HepG2 (cell line): Measurements from ENCODE around the gene MED15. TPM values are rescaled to one million over a fixed set of nuclear protein-coding genes. Genes with fewer than 3 reads are reported as not detected.

ENCODE experiments used
- ATAC-seq: fragments of 200-7000 bp; cut with Tn5 transposase; 3 replicates; pipeline ENCODE4 v1.9.1; 2020; ENCODE audit warnings: mild to moderate bottlenecking, moderate library complexity
- BruUV-seq: library from RNA; stranded (reverse); fragments of 400-500 nt; replicated peaks from 2 replicates; lab custom pipeline; 2021; lab: Mats Ljungman, UMichigan
- CTCF ChIA-PET: fragments of 300-600 bp; formaldehyde crosslinking; extraction: SDS; loops from one replicate; lab custom pipeline; 2021; ENCODE audit warnings: low total read pairs, inconsistent platforms, low intra/inter-chr PET ratio; lab: Yijun Ruan, JAX
- POLR2A ChIA-PET: fragments of 350-600 bp; sonication (Branson Sonifier 250); formaldehyde crosslinking; loops from one replicate; lab custom pipeline; 2020; ENCODE audit warnings: antibody characterized with exemption, inconsistent platforms; lab: Yijun Ruan, JAX
- DNase-seq: peaks from one replicate; pipeline ENCODE4 v3.0.0-alpha.2; 2015; ENCODE audit warnings: low spot score
- FAIRE-seq: peaks from 3 replicates; lab custom pipeline; 2011; peaks lifted over from hg19 to GRCh38; lab: Jason Lieb, UNC
- H2AFZ ChIP-seq: one replicate; pipeline ENCODE4 v1.6.1; 2011; ENCODE audit warnings: low read length, inconsistent platforms
- H3K27ac ChIP-seq: fragments of 300-600 bp; 3 replicates; pipeline ENCODE4 v1.8.0; 2011; ENCODE audit warnings: mixed run types, mild to moderate bottlenecking, mixed read lengths, low read length, inconsistent platforms; ENCODE audit not compliant: insufficient read depth; ENCODE audit errors: extremely low read length
- H3K27me3 ChIP-seq, 2 experiments: fragments of 200-600 bp in 1 of 2; 2 replicates in 1 of 2; 3 replicates in 1 of 2; pipeline versions ENCODE4 v1.6.0 to v1.8.0; 2011; ENCODE audit warnings: low read length in 2 of 2, mild to moderate bottlenecking in 2 of 2, moderate library complexity in 2 of 2, inconsistent platforms in 1 of 2; ENCODE audit not compliant: insufficient read depth in 2 of 2, control insufficient read depth in 1 of 2
- H3K36me3 ChIP-seq, 2 experiments: fragments of 200-600 bp in 1 of 2; replicated peaks in 1 of 2; 2 replicates in 1 of 2; 3 replicates in 1 of 2; pipeline versions ENCODE4 v1.5.1 to v1.8.0; 2011; ENCODE audit warnings: low read length in 2 of 2, inconsistent platforms in 1 of 2; ENCODE audit not compliant: insufficient read depth in 2 of 2, control insufficient read depth in 1 of 2
- H3K4me1 ChIP-seq: 2 replicates; pipeline ENCODE4 v1.5.1; 2012; ENCODE audit warnings: low read length, inconsistent platforms; ENCODE audit not compliant: insufficient read depth
- H3K4me2 ChIP-seq: 2 replicates; pipeline ENCODE4 v1.6.0; 2011; ENCODE audit warnings: low read depth, low read length, inconsistent platforms
- H3K4me3 ChIP-seq, 3 experiments: fragments of 200-600 bp in 1 of 3; sonication (generic), shearing (Covaris generic) in 1 of 3; replicated peaks in 1 of 3; 2 replicates each; pipeline ENCODE4 v1.5.1; 2011 to 2016; ENCODE audit warnings: low read length in 3 of 3, inconsistent platforms in 2 of 3, low read depth in 2 of 3, mild to moderate bottlenecking in 2 of 3, control low read depth in 1 of 3, mixed read lengths in 1 of 3; ENCODE audit not compliant: insufficient read depth in 1 of 3
- H3K79me2 ChIP-seq: one replicate; pipeline ENCODE4 v1.6.1; 2011; ENCODE audit warnings: low read length, inconsistent platforms; ENCODE audit not compliant: insufficient read depth
- H3K9ac ChIP-seq: 2 replicates; pipeline ENCODE4 v1.6.0; 2011; ENCODE audit warnings: mild to moderate bottlenecking, low read depth, low read length, inconsistent platforms; ENCODE audit not compliant: insufficient read depth
- H3K9me3 ChIP-seq: 2 replicates; pipeline ENCODE4 v1.5.1; 2012; ENCODE audit warnings: mild to moderate bottlenecking, low read length
- H4K20me1 ChIP-seq: 2 replicates; pipeline ENCODE4 v1.6.0; 2011; ENCODE audit warnings: inconsistent platforms, mild to moderate bottlenecking, low read length, moderate library complexity; ENCODE audit not compliant: insufficient read depth
- CBX5 ChIP-seq: sonication (generic); formaldehyde crosslinking; IDR thresholded peaks from 2 replicates; pipeline ENCODE4 v1.4.0; 2020; ENCODE audit warnings: missing genetic modification reagents, borderline replicate concordance
- DZIP1 ChIP-seq: sonication (generic); formaldehyde crosslinking; IDR thresholded peaks from 2 replicates; pipeline ENCODE4 v1.5.0; 2020; ENCODE audit warnings: mild to moderate bottlenecking, missing genetic modification reagents
- FLYWCH1 ChIP-seq: sonication (generic); formaldehyde crosslinking; IDR thresholded peaks from 2 replicates; pipeline ENCODE4 v1.8.1; 2023; ENCODE audit warnings: mild to moderate bottlenecking, missing genetic modification reagents
- NFKBIZ ChIP-seq: IDR thresholded peaks from 2 replicates; pipeline ENCODE4 v1.6.1; 2018; ENCODE audit warnings: missing genetic modification reagents, missing compliant biosample characterization
- RBFOX2 ChIP-seq: fragments of 200-400 bp; formaldehyde crosslinking; IDR thresholded peaks from 2 replicates; pipeline ENCODE4 v1.6.1; 2017; ENCODE audit warnings: low read depth, mild to moderate bottlenecking, low read length
- SAP130 ChIP-seq: IDR thresholded peaks from 2 replicates; pipeline ENCODE4 v1.6.1; 2016; ENCODE audit warnings: low read depth
- ZFP1 ChIP-seq: IDR thresholded peaks from 2 replicates; pipeline ENCODE4 v1.6.1; 2016
- ZNF597 ChIP-seq: sonication (generic); formaldehyde crosslinking; IDR thresholded peaks from 2 replicates; pipeline ENCODE4 v1.5.0; 2020; ENCODE audit warnings: missing genetic modification reagents
- ZNF619 ChIP-seq: sonication (generic); formaldehyde crosslinking; IDR thresholded peaks from 2 replicates; pipeline ENCODE4 v1.4.0; 2020; ENCODE audit warnings: mild to moderate bottlenecking, missing genetic modification reagents
- ZNF883 ChIP-seq: sonication (generic); formaldehyde crosslinking; IDR thresholded peaks from 2 replicates; pipeline ENCODE4 v1.5.1; 2020; ENCODE audit warnings: mild to moderate bottlenecking, missing genetic modification reagents; ENCODE audit errors: not compliant biosample characterization
- WGBS: methylation state at CpG from one replicate; pipeline ENCODE4 v1.1.6; 2017; ENCODE audit warnings: low lambda C conversion rate; 5-methylcytosine and 5-hydroxymethylcytosine counted together
- in situ Hi-C: cut with HindIII; loops from 2 replicates; pipeline ENCODE4 v1.10.0; 2017; ENCODE audit warnings: low pct_unique_long_range_greater_than_20kb; ENCODE audit not compliant: extremely low pct_ligation_motif_present
- intact Hi-C: fragments of 100-400 bp; cut with micrococcal nuclease; formaldehyde crosslinking; loops from one replicate; pipeline ENCODE4 v1.10.0; 2022; ENCODE audit not compliant: unreplicated experiment
- polyA plus RNA-seq, 8 experiments: library from polyadenylated mRNA; depleted of rRNA in 3 of 8; stranded (reverse) in 7 of 8; unstranded in 1 of 8; fragments of >200 nt; fragmentation: Illumina TruSeq in 4 of 8; extraction: Trizol in 4 of 8; gene quantifications; 2 replicates each; pipeline versions ENCODE4 v1.2.1 to v1.2.3, GENCODE V29; 2011 to 2016; ENCODE audit warnings: low read depth in 4 of 8, missing spikeins in 1 of 8, mixed read lengths in 1 of 8; ENCODE audit not compliant: insufficient read depth in 1 of 8
- total RNA-seq, 5 experiments: library from RNA; depleted of rRNA; stranded (reverse); fragments of >200 nt; fragmentation: Illumina TruSeq; extraction: Trizol; gene quantifications; 2 replicates each; pipeline ENCODE4 v1.2.3, GENCODE V29; 2016; ENCODE audit warnings: low read depth in 1 of 5
- TF ChIP-seq, protein P1 (sequence below): sonication (generic); formaldehyde crosslinking; IDR thresholded peaks from 2 replicates; pipeline ENCODE4 v1.8.1; 2023; ENCODE audit warnings: mild to moderate bottlenecking, inconsistent platforms, moderate library complexity, missing genetic modification reagents, borderline replicate concordance

Gene MED15
- total and polyA plus RNA-seq, 2 of the 13 experiments (the other 11 are each of a cell fraction or from before 2014, with no cell fraction given): 14.3 to 27.0 TPM

DNA sequence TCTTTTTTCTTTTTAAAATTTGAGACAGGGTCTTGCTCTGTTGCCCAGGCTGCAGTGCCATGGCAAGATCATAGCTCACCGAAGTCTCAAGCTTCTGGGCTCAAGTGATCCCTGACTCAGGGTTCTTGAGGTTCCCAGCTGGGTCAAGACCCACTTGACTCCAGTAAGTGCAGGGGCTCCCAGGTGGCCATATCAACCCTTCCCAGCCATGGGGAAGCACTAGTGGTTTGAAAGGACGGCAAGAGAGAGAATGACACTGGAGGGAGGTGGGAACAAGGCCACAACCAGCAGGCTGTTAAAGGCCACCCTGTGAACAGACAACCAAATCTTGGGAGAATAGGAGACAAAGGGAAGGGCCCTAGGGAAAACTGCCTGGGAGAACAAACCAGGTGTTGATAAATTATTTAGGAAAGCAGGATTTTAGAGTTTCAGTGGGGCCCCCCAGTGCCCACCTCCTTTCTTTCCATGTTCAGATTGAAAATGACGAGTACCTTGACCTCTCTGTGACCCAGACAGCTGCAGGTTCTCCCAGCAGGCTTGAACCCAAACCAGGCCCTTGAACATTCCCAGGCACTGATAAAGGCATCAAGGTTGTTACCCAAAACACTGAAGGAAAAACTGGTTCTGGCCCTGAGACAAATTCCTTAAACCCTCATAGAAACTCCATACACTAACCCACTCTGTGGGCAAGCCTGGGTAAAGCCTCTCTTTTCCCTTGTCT, 40.6 kb upstream of the MED15 start:
- ChIA-PET CTCF (no interaction called here), POLR2A (no interaction called here)
- Histone ChIP-seq H3K4me1 (no peaks in the 10 kb centered on the region), H3K27ac (no peak overlapping the region), H2AFZ (no peak overlapping the region), H3K79me2 (no peaks in the 10 kb centered on the region), H3K36me3 (peaks cover 4 to 6% of the 10 kb centered on the region in 2 experiments; a peak in 3 of 5 replicates), H3K9ac (no peak overlapping the region), H3K9me3 (no peaks in the 10 kb centered on the region), H3K4me2 (no peak overlapping the region), H4K20me1 (no peaks in the 10 kb centered on the region), H3K4me3 (no peak overlapping the region), H3K27me3 (no peaks in the 10 kb centered on the region)
- intact Hi-C loops: no loop called here
- in situ Hi-C loops: no loop called here
- no peak for FAIRE-seq
- DNase-seq: no peak
- TF ChIP-seq ZNF619 (no peak), ZFP1 (CRISPR knock-in tag) (no peak)
- BruUV-seq: no TSS peak
- no peak for ATAC-seq
- WGBS: 97% methylated on average over 3 of the region's 3 CpGs

DNA sequence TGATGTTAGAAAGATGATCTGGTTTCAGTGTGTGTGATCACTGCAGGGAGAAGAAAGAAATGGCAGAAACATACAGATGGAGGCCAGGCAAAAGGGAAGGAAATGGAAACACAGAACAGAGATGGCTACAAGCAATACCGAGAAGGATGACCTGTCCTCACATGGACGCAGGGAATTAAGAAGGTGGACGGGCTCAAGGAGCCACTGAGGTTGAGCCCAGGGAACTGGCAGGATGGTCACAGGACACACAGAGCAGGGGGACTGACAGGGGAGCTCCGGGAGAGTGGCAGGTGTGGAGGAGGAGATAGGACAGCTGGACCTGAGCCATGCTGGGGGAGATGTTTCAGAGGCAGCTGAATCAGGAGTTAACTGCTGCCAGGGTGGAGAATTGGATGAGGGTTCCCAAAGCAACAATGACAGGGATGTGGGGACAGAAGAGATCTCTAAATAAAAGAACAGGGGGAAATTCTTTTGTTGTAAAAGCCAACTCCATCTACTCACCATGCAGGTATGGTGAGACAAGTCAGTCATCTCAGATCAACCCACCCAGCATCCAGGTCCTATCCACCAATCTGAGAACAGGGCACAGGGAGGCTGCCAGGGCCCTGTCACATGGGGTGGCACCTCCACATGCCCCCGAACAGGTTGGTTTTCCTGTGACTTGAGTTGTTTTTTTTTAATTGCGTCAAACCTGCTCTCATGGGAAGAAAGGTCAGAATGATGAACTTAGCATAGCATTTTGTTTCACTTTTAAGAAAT, 38.1 kb upstream of the MED15 start:
- in situ Hi-C loops (no loop called here), intact Hi-C loops (no loop called here)
- H3K79me2 ChIP-seq: no peaks in the 10 kb centered on the region
- H3K4me1 ChIP-seq: no peaks in the 10 kb centered on the region
- H3K36me3 ChIP-seq: peaks cover 4 to 6% of the 10 kb centered on the region in 2 experiments; a peak in 3 of 5 replicates
- CTCF ChIA-PET: no interaction called here
- H3K9me3 ChIP-seq: no peaks in the 10 kb centered on the region
- no peaks in the 10 kb centered on the region for H4K20me1 ChIP-seq
- FAIRE-seq (no peak), DNase-seq (no peak), ATAC-seq (no peak)
- no peak overlapping the region for H3K4me3 ChIP-seq
- H3K27me3 ChIP-seq: no peaks in the 10 kb centered on the region
- H3K27ac ChIP-seq: no peak overlapping the region
- H2AFZ ChIP-seq: no peak overlapping the region
- no peak overlapping the region for H3K4me2 ChIP-seq
- POLR2A ChIA-PET: no interaction called here
- H3K9ac ChIP-seq: no peak overlapping the region
- WGBS: 96% methylated on average over 6 of the region's 6 CpGs
- BruUV-seq: no TSS peak
- TF ChIP-seq FLYWCH1 (no peak), CBX5 (CRISPR knock-in tag) (no peak), ZNF597 (CRISPR knock-in tag) (no peak), NFKBIZ (CRISPR knock-in tag) (no peak), DZIP1 (no peak), SAP130 (CRISPR knock-in tag) (no peak), RBFOX2 (no peak), ZNF883 (no peak)
- TF ChIP-seq, protein P1, sequence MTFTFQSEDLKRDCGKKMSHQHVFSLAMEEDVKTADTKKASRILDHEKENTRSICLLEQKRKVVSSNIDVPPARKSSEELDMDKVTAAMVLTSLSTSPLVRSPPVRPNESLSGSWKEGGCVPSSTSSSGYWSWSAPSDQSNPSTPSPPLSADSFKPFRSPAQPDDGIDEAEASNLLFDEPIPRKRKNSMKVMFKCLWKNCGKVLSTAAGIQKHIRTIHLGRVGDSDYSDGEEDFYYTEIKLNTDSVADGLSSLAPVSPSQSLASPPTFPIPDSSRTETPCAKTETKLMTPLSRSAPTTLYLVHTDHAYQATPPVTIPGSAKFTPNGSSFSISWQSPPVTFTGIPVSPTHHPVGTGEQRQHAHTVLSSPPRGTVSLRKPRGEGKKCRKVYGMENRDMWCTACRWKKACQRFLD (CRISPR knock-in tag): no peak
